ENCODE results near the gene MOB2.

DNA sequence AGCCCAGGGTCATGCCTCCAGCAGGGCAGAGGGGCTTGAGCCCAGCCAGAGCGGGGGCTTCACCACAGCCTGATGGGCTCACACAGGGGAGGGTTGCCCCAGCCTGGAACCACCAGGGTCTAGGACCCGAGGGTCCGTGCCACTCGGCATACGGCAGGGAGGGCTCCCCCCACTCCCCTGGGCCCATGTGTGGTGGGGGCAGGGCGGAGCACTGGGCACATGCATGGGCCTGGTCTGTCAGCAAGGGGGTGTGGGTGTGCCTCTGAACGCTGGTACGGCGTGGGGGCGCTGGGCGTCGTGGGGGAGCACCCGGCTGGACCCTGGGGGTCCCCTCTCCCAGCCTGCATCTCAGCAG, 29.3 kb downstream of the MOB2 start:
- TF ChIP-seq, protein P1, sequence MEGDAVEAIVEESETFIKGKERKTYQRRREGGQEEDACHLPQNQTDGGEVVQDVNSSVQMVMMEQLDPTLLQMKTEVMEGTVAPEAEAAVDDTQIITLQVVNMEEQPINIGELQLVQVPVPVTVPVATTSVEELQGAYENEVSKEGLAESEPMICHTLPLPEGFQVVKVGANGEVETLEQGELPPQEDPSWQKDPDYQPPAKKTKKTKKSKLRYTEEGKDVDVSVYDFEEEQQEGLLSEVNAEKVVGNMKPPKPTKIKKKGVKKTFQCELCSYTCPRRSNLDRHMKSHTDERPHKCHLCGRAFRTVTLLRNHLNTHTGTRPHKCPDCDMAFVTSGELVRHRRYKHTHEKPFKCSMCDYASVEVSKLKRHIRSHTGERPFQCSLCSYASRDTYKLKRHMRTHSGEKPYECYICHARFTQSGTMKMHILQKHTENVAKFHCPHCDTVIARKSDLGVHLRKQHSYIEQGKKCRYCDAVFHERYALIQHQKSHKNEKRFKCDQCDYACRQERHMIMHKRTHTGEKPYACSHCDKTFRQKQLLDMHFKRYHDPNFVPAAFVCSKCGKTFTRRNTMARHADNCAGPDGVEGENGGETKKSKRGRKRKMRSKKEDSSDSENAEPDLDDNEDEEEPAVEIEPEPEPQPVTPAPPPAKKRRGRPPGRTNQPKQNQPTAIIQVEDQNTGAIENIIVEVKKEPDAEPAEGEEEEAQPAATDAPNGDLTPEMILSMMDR (IDR thresholded peaks at IDR 0.05; ENCODE audit: low read depth, low read length, missing input control), result no peak
- TF ChIP-seq NR2F2 (IDR thresholded peaks at IDR 0.05), result no peak
- TF ChIP-seq, protein P2, sequence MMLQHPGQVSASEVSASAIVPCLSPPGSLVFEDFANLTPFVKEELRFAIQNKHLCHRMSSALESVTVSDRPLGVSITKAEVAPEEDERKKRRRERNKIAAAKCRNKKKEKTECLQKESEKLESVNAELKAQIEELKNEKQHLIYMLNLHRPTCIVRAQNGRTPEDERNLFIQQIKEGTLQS (IDR thresholded peaks at IDR 0.05), result no peak
- no peak for TF ChIP-seq RXRA (IDR thresholded peaks at IDR 0.05)

All from liver (tissue), 3 donors.